Stimulated activated CD8-positive, alpha-beta memory T cell treated with anti-CD3 and anti-CD28 coated beads, Interleukin-7, amount 100 ng/mL, for 48 hours (primary cell): Measurements from ENCODE around the gene ATP1B2.
"Not testable (repeated sequence)": the region's sequence is repeated elsewhere in the genome, so short reads cannot be mapped to it uniquely, and the experiment has no call there.

Experiments
- DNase-seq, 2 donors: peaks; one replicate each; pipeline ENCODE4 v3.0.0-alpha.2; 2020; ENCODE audit warnings: low read depth in 1 of 2; ENCODE audit errors: extremely low read depth in 1 of 2

The ATP1B2 gene, protein sequence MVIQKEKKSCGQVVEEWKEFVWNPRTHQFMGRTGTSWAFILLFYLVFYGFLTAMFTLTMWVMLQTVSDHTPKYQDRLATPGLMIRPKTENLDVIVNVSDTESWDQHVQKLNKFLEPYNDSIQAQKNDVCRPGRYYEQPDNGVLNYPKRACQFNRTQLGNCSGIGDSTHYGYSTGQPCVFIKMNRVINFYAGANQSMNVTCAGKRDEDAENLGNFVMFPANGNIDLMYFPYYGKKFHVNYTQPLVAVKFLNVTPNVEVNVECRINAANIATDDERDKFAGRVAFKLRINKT

DNA sequence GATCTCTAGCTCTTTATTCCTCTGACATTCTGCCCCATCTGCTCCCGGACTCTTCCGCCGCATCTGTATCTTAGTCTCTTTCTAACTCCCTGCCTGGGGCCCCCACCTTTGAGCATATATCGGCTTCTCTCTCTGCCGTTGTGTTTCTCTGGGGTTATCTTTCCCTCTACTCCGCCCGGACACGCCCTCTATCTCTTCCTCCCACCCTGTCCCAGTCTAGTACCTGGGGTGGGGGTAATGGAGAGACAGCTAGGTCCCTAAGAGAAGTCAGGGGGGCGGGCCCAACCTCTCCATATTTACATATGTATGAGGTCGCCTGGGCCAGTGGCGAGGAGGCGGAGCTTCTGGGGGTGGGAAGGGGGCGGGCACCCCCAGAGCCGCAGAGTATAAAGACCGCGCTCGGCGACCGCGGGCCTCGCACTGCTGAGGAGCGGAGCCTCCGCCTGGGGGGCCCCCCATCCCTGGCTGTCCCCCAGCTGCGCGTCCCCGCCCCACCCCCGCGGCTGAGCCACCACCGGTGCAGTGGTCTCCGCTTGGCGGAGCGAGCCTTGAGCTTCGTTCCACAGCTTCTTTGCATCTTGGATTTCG, at the start of gene ATP1B2:
TSS of gene ATP1B2 (plus strand) at position 418 of the 588 bp plus-strand sequence. CDS start 593 bp downstream, outside the sequence.
- DNase-seq, result peak; percentile 36 to 59

DNA sequence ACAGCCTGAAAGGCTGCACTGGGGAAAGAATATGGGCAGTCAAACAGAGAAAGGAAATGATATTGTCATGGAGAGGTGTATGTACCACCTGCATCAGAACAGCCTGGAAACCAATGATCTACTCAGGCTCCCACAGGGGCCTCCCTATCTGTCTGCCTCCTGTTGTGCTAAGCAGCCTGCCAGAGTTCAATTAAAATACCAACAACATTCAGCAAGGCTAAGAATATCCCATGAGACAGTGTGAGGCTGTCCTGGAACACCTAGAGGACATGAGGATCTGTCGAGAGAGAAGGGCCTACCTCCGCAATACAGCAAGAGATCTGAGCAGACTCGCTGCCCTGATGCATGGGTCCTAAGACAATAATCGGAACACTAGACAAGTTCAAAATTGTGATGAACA, 44.4 kb upstream of the ATP1B2 start:
- DNase-seq, result no peak

DNA sequence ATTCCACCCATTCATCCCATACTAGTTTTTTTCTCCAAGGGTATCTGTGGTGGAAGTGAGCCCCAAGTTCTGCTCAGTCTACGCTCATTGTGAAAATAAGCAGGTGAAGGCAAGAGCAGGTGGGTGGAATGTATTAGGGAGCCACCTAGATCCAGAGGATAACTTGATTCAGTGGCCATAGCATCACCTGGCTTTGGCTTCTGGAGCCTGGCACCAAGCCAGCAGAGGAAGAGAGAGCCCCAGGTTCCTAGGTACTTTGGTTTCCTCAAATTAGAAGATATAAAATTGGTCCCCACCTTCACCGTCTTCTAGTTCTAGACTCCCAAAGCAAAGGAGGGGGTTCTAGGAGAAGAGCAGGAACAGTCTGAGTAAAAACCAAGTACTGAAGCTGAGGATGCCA, 40.1 kb upstream of the ATP1B2 start:
- no peak for DNase-seq

GRCh38 chr17:7611635-7612293, 39.0 kb upstream of the ATP1B2 start:
- DNase-seq, result no peak

DNA sequence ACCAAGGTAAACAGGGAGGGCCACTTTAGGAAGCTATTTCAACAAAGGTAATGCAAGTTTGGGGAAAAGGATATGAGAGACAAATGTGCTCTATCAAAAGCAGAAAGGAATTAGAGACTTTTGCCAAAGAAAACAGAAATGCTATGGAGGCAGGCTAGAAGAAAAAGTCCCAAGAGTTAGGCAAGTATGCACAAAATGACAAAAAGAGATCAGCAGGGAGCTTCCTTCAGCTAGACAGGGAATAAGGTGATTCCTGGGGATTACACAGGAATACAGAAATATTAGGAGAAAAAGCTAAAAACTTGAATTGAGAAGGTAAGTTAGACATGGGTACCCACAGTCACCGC, 38.5 kb upstream of the ATP1B2 start:
- DNase-seq, result no peak

DNA sequence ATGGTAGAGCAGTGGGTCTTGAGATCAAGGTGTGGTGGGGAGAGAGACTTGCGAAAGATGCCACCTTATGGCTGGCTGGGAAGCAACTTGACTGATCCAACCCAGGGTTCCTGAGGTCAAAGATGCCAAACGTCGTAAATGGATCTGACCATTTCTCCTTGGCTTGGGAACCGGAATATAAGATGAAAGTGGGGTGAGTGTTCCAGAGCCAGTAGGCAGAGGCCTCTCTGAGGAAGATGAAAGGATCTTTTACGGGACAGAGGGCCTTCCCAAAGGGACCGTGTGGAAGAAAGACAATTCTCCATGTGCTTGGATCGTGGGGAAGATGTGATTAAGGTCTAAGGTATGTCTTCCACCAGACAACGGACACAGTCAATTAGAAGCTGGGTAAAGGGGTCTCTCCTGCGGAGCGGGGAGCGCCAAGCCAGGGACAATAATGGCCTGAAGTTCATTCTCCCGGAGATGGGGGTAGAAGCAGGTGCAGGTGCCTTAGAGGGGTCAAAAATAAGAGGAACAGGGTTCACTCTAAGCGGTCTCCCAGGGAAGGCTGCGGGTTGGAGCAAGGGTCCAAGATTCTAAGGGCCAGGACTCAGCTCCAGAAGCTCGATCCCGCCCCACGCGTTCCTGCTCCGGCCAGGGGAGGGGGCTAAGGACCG, 36.8 kb upstream of the ATP1B2 start:
- DNase-seq, result no peak

DNA sequence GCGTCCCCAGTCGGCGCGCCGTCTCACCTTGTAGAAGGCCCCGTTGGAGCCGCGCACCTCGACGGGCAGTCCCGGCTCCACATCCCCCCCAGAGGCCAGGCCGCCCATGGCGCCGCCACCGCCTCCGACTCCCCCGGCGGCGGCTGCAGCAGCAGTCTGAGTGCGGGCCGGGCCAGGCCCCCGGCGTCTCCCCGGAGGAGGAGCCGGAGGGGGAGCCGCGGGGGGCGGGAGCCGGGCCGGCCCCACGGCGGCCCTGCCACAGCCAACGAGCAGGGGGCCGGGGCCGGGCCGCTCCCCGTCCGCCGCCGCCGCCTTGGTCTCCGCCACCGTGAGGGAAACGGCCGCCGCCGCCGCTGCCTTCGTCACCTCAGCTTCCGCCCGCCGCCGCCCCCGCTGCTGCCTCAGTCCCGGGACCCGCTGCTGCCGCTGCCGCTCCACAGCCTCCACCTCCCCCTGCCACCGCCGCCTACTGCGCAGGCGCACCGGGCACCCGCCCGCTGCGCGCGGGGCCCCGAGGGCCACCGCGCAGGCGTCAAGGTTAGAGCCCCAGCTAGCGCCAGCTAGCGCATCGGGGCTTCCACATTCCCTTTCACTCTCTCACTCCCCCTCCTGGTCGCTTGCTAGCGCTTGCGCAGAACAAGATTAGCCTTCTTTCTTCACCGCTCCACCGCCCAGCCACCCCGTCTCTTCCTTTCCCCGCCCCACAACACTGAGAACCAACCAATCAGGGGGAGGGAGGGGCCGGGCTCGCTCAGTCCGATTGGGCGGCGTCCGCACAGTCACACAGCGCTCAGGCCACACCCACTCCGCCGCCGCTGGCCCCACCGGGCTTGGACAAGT, 36.1 kb upstream of the ATP1B2 start, which contains the start of gene FXR2:
TSS of gene FXR2 (minus strand) at position 473 of the 840 bp plus-strand sequence. CDS start at position 108, 365 bp downstream.
- peak; percentile 100 for DNase-seq

GRCh38 chr17:7615265-7615747, 35.4 kb upstream of the ATP1B2 start:
- no peak for DNase-seq

DNA sequence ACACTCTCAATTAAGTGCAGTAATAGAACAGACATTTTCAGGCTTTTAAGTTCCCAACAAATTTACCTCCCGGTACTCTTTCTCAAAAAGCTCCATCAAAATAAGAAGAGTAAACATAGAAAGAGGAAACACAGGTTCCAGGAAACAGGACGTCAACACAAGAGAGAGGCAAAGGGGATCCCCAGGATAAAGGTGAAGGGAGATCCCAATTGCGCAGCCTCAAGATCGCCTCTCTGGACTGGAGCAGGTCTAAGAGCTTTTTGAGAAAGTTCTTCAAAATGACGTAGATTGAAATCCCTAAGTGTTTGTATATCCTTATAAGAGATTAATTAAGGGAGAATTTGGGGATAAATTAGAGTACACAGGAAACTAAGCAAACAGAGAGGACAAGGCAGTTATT, 32.1 kb upstream of the ATP1B2 start:
- DNase-seq, result no peak

DNA sequence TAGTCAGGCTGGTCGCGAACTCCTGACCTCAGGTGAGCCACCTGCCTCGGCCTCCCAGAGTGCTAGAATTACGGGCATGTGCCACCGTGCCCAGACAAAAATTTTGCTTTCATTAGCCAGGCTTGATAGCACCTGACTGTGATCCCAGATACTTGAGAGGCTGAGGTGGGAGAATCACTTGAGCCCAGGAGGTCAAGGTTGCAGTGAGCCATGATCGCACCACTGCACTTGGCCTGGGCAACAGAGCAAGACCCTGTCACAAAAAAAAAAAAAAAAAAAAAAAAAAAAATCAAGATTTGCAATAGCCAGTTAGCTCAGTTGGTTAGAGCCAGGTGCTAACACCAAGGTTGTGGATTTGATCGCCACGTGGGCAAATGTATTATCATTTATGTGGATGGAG, 29.9 kb upstream of the ATP1B2 start:
- no peak for DNase-seq

GRCh38 chr17:7623661-7624060, 27.1 kb upstream of the ATP1B2 start:
- no peak for DNase-seq

DNA sequence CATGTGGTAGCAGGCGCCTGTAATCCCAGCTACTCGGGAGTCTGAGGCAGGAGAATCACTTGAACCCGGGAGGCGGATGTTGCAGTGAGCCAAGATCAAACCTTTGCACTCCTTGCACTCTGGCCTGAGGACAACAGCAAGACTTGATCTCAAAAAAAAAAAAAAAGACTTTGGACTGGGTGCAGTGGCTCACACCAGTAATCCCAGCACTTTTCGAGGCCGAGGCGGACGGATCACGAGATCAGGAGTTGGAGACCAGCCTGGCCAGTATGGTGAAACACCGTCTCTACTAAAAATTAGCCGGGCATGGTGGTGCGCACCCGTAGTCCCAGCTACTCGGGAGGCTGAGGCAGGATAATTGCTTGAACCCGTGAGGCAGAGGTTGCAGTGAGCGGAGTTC, 25.0 kb upstream of the ATP1B2 start:
- not testable (repeated sequence) for DNase-seq

DNA sequence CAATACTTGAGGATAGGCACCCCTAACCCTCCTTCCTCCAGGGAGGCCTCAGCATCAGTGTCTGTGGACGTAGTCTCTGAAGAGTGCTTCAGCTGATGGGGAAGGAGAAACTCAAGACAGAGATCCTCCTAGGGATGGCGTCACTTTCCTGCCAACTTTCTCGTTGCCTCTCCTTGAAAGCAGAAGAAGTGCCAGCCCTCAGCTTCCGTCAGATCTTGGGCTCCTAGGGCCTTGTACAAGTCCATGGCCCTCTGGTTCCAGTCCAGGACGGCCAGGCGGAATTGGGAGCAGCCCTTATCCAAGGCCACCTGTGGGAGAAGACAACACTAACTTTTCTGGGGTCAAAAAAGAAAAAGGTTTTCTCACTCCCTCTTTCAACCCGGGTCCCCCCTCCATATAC, 24.4 kb upstream of the ATP1B2 start:
- DNase-seq, result no peak

GRCh38 chr17:7626956-7627249, 23.8 kb upstream of the ATP1B2 start:
- DNase-seq, result no peak

DNA sequence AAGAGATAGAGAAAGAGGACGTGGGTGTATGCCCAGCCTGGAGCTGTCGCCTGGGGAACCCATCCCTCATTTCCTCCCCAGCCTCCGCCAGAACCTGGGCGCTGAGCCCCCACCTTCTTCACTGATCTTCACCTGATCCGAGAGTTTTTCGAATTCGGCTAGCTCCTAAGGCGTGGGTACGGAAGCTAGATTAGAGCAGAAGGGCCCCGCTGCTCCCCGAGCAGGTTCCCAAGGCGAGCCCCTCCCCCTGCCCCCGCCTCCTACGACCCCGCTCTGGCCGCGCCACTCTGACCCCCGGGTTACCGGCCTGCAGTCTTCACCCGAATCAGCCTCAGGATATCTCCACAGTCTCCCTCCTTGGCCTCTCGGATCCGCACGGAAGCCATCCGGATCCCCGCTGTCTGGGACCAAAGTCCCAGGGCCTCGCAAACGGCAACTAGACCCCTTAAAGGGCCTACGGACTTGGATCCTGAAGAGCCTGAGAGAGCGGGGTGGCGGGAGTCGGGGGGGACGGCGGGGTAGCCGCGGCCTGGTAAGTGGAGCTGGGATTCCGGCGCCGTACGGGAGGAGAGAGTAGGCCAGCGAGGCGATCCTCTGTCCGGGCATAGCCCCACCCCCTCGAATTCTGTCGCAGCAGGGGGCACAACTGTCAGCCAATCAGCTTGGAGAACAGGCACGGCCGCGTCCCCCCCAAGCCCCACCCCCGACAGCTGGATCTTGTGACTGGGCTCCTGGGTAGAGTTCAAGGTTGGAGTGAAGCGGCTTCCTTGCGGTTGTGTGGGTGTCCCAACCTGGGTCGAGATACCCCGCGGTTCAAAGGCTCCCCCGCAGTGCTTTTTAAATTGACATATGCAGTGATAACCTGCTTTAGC, 23.2 kb upstream of the ATP1B2 start, which contains the start of gene SAT2:
TSS of gene SAT2 (minus strand) at position 572 of the 872 bp plus-strand sequence. CDS start at position 386, 186 bp downstream.
- DNase-seq, result peak; percentile 77 to 86

DNA sequence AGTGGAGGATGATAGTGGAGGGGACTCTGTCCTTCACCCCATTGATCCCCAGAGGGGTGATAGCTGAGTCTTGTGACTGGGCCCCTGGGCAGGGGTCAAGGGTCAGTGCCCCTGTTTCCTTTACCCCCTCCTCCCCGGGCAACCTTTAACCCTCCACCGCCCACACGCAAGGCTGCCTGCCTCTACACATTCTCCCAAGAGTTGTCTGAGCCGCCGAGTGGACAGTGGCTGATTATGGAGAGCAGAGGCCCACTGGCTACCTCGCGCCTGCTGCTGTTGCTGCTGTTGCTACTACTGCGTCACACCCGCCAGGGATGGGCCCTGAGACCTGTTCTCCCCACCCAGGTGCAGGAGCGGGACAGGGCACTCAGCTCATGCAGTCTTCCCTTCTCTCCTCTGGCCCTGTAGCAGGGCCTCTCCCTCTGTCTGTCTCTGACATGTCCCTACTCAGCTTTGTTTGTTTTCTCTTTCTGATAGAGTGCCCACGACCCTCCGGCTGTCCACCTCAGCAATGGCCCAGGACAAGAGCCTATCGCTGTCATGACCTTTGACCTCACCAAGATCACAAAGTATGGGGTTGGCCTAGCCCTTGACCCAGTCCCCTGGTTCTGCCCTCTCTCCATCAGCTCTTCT, 20.7 kb upstream of the ATP1B2 start, which contains the start of gene SHBG:
TSS of gene SHBG (plus strand) at position 197 of the 633 bp plus-strand sequence. CDS start at position 235, 38 bp downstream.
- no peak for DNase-seq

- DNase-seq, result no peak
These were observed 19.0 kb upstream of the ATP1B2 start for GRCh38 chr17:7631398-7632380.

GRCh38 chr17:7632492-7632894, 18.2 kb upstream of the ATP1B2 start:
- DNase-seq, result peak in 1 of 2 donors; percentile 14
